GM18873 (cell line): Measurements from ENCODE around the gene GJA1.
"Not testable (repeated sequence)": the region's sequence is repeated elsewhere in the genome, so short reads cannot be mapped to it uniquely, and the experiment has no call there.

Experiments
- ATAC-seq: cut with Tn5 transposase; IDR thresholded peaks from one replicate; pipeline ENCODE4 v1.9.1; 2021; ENCODE audit warnings: mild to moderate bottlenecking, moderate library complexity, moderate number of reproducible peaks; ENCODE audit not compliant: unreplicated experiment, low FRiP score

GJA1 gene

DNA sequence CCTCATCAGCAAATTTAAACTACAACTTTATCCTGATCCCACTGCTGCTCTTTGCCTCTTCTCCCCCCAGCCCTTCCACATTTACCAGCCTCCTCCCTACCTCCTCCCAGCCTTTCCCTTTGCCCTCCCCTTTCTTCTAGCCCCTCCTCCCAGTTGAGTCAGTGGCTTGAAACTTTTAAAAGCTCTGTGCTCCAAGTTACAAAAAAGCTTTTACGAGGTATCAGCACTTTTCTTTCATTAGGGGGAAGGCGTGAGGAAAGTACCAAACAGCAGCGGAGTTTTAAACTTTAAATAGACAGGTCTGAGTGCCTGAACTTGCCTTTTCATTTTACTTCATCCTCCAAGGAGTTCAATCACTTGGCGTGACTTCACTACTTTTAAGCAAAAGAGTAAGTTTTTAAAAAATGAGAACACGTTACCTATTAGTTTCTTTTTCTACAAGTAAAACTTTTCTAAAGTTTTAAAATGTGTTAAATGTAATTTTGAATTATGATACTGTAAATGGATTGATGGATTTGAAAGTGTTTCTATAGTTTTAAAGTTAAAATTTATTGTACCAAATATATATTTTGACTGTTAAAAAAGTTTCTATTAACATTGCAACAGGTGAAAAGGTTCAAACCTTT is at the start of gene GJA1:
Gene GJA1, plus strand, starts transcription at position 203 of the 626 bp plus-strand sequence. CDS start 11,202 bp downstream, outside the sequence.
- no peak for ATAC-seq

DNA sequence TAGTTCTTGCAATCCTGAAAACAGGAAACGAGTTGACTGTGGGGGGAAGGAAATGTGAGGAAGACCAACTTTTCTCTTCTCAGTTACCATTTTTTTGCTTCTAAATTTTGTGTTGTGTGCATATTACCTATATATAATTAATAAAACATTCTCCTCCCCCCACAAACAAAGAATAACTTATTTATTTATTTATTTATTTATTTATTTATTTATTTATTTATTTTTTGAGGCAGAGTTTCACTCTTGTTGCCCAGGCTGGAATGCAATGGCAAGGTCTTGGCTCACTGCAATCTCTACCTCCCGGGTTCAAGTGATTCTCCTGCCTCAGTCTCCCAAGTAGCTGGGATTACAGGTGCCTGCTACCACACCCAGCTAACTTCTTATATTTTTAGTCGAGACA is 48.9 kb upstream of the GJA1 start:
- ATAC-seq: not testable (repeated sequence)

DNA sequence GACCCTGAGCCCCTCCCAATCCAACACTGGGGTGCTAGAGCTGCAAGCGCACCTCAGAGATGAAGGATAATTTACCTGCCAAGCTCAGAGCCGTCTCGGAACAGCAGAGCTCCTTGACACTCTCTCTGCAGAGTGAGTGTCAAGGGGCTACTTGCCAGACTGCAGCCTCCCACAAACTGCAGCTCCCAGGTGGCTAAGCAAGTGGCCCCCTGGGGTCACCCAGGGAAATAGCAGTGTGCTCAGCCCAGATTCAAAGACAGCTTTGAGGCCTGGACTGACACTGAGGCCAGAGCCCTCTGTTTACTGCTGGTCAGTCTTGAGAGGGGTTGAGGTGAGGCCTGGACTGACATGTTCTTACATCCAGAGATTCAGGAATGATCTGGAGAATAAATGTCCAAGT is 46.0 kb upstream of the GJA1 start:
- no peak for ATAC-seq

DNA sequence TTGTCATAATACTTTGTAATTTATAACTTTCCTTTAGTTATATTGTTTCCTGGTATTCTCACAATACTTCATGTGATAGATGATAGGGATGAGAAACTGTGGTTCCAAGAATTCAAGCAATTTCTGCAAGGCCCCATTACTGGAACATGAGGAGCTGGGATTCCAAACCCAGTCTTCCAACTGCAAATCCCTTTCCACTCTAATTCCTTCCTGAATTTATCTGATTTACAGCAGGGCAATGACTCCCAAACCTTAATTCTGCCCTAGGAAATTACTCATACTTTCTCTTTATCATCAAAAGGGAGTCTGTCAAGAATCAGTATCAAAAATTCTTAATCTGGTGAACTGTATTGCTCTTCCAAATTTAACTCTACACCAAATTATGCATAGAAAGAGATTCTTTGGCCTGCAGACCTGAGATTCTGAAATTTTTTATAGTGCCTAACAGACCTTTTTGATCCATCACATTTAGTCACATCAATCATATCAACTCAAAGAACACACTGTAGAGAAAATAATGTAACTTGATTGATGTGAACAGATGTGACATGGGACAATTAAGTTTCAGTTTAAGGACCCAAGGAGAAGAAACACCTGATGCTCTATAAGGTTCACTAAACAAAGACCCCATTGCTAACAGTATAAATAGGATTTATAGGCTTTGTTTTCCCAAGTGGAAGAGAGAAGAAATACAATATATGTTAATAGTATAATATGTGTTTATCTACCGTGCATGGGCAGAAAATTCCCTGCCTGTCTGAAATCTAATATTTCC is 41.5 kb upstream of the GJA1 start:
- ATAC-seq: no peak

DNA sequence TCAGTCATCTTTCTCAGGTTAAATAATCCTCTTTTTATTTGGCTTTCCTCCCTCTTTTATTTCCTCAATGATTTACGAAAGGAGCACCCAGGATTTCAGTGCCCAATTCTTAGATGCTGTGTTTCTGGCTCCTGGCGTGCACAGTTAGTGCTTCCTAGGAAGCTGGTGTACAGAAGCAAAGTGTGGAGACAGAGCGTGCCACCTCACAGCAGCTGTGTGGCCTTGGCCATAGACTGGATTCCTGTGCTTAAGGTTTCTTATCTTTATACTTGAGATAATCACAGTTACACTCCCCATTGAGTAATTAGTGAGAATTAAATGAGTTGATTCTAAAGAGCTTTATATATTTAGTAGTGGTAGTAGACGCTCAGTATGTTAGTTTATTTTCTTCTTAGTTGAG is 39.7 kb upstream of the GJA1 start:
- ATAC-seq: no peak

DNA sequence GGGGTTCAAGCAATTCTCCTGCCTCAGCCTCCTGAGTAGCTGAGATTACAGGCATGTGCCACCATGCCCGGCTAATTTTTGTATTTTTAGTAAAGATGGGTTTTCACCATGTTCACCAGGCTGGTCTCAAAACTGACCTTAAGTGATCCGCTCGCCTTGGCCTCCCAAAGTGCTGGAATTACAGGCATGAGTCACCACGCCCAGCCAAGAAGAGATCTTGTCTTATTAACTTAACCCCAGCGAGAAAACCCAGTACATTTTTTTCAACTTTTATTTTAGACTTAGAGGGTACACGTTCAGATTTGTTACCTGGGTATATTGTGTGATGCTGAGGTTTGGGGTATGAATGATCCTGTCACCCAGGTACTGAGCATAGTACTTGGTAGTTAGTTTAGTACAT is 38.3 kb upstream of the GJA1 start:
- not testable (repeated sequence) for ATAC-seq

DNA sequence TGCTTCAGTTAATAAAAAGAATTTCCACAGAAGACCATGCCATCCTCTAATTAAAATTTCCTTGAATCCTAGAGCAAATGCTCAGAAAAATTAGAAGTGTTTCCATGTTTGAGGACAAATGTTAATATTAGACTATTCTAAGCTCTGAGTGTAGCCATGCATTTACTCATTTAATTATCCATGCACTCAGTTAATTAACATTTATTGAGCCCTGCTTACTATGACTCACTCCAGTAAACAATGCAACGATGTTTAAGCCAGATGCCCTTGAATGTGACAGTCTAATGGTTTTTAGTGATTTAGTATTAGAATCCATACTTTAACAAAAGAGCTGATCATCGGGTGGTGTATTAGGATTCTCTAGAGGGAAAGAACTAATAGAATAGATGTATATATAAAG is 37.3 kb upstream of the GJA1 start:
- no peak for ATAC-seq

DNA sequence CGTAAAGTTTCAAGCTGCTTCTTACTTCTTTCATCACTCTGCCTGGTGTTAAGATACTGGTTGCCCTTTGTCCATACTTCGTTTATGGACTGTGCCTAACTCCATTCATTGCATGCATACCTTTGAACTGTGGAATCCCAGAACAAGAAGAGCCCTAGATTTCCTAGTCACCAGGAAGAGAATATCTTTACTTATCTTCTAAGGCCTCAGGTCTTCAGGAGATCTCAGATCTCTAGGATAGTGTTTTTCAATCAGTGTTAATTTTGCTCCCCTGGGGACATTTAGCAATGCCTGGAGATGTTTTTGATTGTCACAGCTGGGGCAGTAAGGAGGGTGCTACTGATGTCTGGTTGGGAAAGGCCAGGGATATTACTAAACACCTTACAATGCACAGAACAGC is 35.5 kb upstream of the GJA1 start:
- no peak for ATAC-seq

DNA sequence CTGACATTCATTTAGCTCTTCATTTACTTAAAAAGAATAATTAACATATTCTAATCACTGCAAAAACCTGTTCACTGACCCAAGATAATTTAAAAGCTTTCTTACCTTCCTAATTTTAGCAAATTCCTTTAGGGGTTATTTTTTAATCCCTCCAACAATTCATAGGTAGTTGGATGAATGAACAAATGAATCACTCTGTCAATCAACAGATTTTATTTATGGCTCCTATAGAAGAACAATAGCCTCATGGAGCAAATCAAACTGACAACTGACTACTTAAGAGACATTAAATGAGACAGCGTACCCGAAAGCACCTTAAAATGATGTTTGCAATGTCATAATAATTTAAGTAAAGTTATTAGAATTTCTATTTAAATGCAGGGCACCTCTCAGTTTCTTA is 31.5 kb upstream of the GJA1 start:
- ATAC-seq: no peak

DNA sequence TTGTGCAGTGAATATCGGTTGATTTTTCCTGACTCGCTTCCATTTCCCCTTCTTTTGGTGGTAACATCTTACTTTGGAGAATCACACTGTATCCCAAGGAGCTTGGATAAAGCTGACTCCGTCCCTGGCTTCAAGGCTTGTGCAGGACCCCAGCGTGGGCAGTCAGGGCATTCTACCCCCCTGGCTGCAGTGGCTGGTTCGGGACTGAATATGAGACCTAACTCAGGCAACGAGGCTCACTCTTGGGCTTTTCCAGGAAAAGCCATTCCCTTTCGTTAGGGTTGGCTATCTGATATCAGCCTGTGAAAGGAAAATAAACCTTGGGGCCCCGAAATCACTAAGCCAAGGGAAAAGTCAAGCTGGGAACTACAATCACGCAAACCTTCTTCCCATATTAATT is 30.1 kb upstream of the GJA1 start:
- no peak for ATAC-seq

DNA sequence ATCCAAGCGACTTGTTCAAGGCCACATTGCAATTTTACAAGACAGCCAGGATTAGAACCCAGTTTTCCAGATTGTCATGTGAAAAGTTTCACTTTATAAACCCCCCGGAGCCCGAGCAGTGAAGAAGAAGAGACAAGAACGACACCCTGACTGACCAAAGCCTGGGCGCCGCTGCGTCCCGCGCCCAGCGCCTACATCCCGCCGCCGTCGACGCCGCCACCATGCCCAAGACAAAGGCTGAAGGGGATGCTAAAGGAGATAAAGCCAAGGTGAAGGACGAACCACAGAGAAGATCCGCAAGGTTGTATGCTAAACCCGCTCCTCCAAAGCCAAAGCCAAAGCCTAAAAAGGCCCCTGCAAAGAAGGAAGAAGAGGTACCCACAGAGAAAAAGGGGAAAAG is 27.1 kb upstream of the GJA1 start:
- no peak for ATAC-seq

DNA sequence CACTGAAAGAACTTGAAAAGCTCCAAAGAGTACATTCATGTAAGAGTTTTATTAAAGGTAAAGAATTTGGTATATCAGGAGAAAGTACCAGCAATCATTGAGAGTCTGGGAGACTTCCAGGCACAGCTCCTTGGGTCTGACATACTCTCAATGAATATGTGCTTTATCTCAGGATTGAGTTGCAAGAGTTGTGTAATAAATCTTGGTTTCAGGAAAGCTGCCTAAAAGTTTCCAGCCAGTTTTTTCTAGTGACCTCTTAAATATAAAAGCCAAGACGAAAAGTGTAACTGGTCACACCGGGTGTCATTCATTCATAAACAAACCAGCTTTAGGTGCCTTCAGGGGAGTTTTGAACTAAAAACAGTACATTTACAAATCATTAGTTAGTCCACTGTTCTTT is 21.6 kb upstream of the GJA1 start:
- ATAC-seq: no peak

DNA sequence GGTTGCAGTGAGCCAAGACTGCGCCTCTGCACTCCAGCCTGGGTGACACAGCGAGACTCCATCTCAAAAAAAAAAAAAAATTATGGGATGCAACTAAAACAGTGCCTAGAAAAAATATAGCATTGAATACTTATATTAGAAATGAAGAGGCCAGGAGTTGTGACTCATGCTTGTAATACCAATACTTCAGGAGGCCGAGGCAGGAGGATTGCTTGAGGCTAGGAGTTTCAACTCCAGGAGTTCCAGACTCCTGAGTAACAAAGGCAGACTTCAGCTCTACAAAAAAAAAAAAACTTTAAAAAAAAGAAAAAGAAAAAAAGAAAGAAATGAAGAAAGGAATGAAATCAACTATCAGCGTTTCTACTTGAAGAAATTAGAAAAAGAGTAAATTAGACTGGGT is 17.1 kb upstream of the GJA1 start:
- ATAC-seq: no peak

DNA sequence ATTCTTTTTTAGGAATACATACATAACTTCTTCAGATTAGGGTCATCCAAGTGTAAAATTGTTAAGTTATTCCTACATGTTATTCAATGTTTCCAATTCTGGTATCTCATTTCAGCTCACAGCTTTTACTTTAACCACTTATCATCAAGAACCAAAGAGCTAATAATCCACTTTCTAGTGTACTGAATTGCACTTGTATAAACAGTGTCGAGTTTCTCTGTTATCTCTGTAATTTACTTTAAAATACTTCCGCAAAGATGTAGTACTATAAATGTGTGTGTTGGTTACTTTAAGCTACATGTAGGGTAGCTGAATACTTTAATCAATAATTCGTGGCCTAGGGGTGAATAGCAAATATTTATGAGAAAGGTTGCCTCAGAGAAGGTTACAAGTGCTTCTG is 8.8 kb upstream of the GJA1 start:
- no peak for ATAC-seq

DNA sequence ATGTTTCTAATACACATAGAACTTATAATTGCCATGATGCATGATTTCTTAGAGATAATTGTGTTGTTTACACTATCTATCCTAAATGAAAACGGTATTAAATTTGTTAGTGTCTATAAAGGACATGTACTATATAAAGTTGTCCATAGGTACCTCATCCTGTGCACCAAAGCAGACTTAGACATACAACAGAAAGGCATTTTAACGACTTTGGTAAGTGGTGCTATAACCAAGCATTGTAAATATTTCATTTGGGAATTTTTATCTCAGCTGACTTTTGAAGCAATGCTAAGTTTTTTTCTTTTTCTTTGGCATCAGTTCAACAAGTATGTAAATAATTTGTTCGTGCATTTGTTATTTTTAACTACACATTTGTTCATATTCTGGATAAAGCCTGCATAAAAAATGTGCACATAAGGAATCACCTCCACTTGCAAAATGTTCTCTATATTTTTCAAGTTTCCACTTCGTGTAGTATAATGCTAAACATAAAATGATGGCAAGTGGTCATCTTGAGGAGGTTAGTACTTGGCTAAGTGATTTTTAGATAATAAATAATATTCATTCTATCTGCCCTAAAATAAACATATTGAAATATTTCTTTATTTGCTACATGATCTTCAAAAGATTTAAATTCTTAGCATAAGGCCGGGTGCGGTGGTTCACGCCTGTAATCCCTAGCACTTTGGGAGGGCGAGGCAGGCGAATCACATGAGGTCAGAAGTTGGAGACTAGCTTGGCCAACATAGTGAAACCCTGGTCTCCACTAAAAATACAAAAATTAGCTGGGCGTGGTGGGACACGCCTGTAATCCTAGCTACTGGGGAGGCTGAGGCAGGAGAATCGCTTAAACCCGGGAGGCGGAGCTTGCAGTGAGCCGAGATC is 6.3 kb upstream of the GJA1 start:
- ATAC-seq: no peak

DNA sequence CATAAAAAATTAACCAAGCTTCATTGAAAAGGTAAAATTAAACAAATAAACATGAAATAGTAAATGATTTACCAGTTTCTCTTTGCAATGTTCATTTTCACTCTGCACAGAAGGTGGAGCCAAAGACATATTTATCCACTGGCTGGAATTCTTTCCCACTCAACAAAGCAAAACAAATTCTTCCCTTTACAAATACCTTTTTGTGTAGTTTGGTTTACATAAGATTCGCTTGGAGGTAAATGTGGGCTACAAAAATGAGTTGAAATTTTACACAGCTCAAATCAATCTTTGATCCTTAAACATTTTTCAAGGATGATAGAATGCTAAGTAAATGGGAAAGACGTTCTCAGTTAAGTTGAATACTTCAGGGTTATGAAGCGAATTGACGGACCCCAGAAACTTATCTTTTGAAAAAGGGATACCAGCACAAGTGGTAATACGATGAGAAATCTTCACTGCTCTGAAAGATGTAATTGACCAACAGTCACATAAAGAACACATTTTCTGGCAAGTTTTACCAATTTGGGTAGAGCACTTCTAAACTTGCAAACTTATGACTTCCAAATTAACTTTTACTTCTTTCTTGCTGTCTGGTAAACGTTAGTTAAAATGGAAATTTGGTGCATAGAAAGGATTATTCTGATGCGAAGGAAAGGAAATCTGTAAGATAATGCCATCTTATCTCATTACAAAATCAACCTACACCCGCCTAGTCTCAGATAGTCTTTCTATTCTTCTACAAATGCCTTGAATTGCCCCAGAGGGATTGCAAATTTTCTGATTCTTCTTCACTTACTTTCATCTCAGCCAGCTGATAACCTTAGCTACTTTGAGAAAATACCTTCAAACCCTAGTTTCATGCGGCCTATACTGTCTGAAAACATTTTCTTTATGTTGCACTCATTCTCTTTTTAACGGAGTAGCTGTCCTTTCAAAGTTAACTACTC is 4.7 kb upstream of the GJA1 start:
- no peak for ATAC-seq

DNA sequence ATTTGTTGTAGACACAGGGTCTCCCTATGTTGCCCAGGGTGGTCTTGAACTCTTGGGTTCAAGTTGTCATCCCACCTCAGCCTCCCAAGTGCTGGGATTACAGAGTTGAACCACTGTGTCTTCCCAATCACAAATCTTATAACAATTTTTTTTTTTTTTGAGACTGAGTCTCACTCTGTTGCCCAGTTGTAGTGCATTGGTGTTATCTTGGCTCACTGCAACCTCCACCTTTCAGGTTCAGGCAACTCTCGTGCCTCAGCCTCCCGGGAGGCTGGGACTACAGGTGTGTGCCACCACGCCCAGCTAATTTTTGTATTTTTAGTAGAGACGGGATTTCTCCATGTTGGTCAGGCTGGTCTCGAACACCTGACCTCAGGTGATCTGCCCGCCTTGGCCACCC is 3.7 kb upstream of the GJA1 start:
- ATAC-seq: not testable (repeated sequence)

DNA sequence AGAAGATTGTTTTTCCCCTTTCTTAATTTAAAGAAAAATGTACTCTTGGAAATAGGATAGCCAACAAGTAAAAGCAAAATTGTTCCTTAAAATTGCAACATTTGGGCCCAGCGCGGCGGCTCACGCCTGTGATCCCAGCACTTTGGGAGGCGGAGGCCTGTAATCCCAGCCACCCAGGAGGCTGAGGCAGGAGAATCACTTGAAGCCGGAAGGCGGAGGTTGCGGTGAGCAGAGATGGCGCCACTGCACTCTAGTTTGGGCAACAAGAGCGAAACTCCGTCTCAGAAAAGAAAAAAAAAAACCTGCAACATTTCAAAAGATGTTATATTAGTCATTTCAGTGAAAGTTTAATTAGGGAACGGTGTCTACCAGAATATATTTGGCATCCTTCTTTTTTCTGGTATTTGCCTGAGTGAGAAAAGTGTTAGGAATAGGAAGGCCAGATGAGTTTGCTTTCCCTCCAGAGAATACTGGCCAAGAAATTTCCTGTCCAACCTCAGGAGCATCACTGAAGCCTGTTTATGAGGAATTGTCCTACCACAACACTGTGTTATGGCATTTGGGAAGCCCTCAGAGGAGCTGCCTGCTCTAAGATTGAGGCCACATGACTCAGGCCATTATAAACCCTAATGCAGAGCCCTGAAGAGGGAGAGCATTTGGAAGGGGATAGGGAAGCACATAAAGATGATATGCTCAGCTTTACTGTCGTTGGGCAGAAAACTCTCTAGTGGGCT is 1.2 kb upstream of the GJA1 start:
- no peak for ATAC-seq

DNA sequence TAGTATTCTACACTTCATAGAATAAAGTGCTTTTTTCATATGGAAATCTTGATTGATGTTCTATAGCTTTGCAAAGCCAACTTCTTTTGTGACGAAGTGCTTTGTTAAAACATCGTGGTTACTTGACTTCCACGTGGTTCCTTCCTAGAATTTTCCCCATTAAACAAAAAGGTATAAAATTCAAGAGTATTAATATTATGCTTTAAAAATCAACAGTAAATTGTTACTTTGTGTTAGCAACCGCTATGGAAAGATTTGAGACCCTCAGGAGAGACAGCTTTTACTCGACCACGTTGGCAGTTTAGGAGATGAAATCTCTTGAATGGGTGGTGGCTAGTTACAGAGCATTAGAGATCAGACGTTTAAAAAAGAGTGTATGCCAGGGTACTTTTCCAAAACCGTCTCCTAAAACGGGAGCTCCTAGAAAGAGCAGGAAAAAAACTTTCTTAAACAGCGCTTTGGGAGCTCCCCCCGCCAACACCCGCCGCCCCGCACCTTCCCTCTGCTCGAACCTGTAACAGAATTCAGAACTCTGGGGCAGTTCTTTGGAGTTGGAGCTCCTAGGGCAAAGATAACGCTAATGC is 920 bp downstream of the GJA1 start:
- ATAC-seq: no peak
